ENCODE data around the gene TMEM138. TPM values are rescaled to one million over a fixed set of nuclear protein-coding genes. Genes with fewer than 3 reads are reported as not detected.

Gene TMEM138
- total RNA-seq, result 51.3 and 54.5 TPM in 2 replicates

DNA sequence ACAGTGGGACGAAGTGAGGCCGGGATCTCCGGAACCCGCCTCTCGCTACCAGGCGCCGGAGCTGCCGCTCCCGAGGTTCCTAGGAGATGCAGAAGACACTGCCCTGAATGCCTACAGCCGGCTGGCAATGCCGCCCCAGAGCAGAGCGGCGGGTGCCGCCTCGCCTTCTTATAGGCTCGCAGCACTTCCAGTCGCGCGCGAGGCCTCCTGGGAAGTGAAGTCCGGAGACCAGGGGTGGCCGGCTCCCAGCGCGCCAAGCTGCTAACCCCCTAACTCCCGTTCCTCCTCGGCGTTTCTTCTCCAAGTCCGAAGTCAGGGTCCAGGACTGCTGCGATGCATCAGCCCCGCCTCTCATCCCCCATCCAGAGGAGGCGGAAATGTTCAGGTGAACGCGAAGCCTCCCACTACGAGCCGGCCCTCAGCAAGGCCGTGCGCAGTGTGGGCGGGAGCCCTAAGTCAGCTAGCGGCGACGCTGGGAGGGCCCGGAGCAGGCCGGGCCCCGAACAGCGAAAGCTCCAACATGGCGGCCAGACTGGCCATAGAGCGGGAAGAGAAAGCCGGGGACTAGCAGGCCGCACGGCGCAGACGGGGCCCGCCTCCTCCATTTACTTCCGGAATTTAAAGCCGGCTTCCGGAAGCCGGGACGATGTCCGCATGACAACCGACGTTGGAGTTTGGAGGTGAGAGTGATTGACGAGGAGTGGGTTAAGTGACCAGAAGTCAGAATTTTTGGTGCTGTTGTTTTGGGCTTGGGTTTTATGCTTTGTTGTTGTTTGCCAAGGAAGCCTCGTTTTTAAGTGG lies at the start of gene TMEM138, which contains the start of gene CYB561A3:
TSS of gene TMEM138 (plus strand) at position 634 of the 801 bp plus-strand sequence. CDS start 2,017 bp downstream, outside the sequence.
TSS of gene CYB561A3 (minus strand) at position 142 of the 801 bp plus-strand sequence. CDS start 5,169 bp downstream, outside the sequence.
- intact Hi-C loops (cut with micrococcal nuclease), result loop anchor here (1.0 kb wide), 4 partner anchors 23 to 68 kb away; partner anchors contain the start of genes SDHAF2 and TMEM216

DNA sequence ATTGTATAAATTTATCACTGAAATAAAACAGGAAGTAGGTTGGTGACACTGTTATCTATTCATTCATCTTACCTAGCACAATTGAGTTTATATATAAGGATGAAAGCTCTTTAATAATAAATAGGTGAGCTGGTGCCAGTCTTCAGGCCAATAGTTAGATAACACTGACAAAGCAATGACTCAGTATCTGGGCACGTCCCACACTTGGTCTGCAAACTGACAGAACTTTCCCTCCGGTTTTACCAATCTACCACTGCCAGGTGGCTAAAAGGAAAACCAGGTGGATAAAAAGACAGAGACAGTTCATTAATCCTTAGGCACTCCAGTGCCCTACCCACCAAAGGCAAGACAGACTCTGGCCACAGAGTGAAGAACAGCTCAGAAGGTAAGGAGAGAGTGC lies 46.9 kb upstream of the TMEM138 start:
- intact Hi-C loops (cut with micrococcal nuclease), result no loop called here

DNA sequence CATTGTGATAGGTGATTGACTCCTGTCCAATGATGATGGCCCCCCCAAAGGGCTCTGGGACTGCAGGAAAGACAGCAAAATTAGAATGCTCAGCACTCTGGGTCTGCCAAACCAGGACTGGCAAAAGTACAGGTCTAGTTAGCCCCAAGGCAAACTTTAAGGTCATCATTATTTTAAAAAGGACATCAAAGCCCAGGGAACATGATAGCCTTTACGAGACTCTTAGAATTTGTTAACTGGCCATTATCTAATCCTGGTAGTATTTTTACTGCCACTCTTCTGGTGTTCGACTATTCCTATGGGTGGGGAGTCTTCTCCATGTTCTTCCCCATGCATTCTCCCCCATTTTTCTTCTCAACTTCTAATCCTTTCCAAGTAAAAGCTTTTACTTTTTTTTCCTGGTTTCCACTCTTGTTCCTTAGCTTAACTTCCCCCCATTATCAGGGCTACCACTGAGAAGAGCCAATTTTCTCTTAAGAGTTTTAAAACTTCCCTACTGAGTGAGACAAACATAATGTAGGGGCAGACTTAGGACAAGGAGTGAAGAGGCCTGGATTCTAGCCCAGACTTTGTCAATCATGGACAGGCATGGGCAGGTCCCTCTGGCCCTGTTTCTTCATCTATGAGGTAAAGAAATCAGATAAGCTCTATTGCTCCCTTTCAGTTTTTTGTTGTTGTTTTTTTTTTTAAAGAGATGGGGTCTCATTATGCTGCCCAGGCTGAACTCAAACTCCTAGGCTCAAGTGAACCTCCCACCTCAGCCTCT lies 36.3 kb upstream of the TMEM138 start:
- intact Hi-C loops (cut with micrococcal nuclease), result no loop called here

DNA sequence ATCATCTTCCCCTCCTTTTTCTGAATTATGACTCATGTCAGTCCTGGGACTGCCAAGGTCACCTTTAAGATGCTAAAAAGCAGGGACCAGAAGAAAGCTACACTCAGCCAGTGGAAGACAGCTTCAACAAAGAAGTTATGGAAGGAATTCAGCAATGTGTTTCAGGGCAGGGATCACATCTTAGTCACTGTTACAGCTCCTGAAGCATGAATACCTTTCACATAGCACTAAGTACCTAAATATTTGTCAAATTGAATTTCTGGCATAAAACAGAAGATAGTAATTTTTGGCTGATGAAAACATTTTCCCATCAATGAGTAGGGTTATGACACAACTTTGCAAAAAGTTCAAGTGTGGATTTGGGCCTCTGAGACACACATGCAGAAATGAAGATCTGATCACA lies 34.5 kb upstream of the TMEM138 start:
- intact Hi-C loops (cut with micrococcal nuclease), result no loop called here

- intact Hi-C loops (cut with micrococcal nuclease), result no loop called here
Observed at GRCh38 chr11:61328351-61328750, 33.8 kb upstream of the TMEM138 start.

- intact Hi-C loops (cut with micrococcal nuclease), result no loop called here
Observed at GRCh38 chr11:61329871-61330270, 32.3 kb upstream of the TMEM138 start.

GRCh38 chr11:61331651-61332050 lies 30.5 kb upstream of the TMEM138 start:
- intact Hi-C loops (cut with micrococcal nuclease), result loop anchor here (2.0 kb wide), 2 partner anchors 417 to 425 kb away; partner anchors contain the start of genes PRPF19 and TMEM109

DNA sequence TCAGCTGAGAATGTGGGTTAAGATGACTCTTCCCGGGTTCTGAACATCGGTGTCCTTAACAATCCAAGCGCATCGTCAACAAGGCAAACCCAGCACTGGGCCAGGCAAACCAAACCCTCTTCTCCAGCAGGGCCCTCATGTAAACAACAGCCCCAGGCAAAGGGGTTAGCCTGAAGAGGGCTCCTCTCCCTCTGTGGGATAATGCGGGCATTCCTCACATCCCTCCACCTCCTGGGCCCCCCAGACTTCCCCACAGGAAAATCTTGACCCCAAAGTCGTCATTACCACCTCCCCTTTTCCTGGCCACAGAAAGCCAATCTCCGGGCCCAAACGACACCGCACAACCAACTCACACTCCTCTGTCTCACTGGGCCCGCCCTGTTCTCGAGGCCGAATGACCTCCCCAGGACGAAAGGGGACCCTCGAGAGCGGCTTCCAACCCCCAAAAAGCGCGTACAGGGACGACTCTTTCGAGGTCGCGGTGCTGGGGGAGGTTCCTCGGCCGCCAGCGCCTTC lies 29.8 kb upstream of the TMEM138 start:
- intact Hi-C loops (cut with micrococcal nuclease), result loop anchor here (2.0 kb wide), 2 partner anchors 418 to 426 kb away; partner anchors contain the start of genes PRPF19 and TMEM109

GRCh38 chr11:61332797-61333549 lies 29.2 kb upstream of the TMEM138 start, which contains the start of the genes DDB1 and TKFC:
TSS of gene DDB1 (minus strand) at chr11:61333105. CDS start at chr11:61332968, 137 bp downstream.
TSS of gene TKFC (plus strand) at chr11:61333228. CDS start at chr11:61334729, 1,501 bp downstream.
- intact Hi-C loops (cut with micrococcal nuclease), result loop anchor here (1.0 to 2.0 kb wide), 4 partner anchors 96 to 426 kb away; partner anchors contain the start of genes CPSF7, PRPF19, TMEM109 and VPS37C

DNA sequence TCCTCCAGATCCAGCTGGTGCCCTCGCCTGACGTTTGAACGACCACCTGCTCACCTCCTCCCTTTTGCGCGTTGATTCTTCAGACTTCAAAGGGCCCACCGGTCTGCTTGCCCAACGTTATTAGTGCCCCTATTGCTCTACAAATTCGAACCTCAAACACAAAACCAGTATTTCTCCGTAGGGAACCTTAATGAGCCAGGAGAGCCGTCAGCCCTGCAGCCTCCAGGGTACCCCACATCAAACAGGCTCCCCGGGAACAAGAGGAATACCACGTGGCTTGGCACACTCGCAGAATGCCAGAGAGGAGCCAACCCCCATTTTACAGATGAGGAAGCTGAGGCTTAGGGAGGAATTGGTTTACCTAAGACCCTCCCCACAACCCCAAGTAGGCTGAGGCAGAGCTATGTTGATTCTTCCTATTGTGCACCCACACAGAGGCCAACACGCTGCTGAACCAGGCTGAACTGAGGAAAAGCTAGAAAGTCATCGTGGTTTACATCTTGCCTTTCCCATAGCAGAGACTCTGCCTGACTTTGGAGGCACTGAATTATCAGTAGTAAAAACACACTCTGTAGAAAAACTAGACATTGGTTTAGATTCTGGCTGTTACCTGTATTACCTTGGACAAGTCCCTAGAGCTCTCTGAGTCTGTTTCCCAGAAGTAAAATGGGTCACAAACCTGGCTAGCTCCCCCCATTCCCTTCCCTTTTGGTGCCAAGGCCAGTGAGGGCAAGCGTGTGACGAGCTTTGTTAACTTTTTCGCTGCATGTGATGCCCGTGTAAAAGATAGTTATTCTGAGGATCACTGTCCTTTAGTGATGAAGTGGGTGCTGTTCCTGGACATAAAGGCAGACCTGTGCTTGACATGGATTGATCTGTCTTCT lies 28.4 kb upstream of the TMEM138 start:
- intact Hi-C loops (cut with micrococcal nuclease), result loop anchor here (1.0 to 2.0 kb wide), 4 partner anchors 96 to 427 kb away; partner anchors contain the start of genes CPSF7, PRPF19, TMEM109 and VPS37C

GRCh38 chr11:61334434-61335354 lies 27.5 kb upstream of the TMEM138 start:
- intact Hi-C loops (cut with micrococcal nuclease), result no loop called here

DNA sequence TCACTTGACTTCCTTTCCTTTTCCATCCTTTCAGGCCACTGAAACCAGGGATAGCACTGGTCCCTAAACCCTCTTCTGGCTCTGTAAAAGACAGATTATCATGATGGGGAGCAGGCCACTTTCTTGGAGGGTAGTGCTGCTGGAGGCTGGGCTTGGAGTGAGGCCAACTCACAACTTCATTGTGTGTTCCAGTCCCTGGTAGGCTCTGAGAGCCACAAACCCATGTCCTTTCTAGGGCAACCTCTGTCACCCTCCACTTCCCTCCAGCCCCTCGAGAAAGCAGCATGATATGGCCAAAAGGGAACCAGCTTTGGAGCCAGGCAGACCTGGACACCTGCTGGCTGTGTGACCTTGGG lies 26.8 kb upstream of the TMEM138 start:
- intact Hi-C loops (cut with micrococcal nuclease), result no loop called here

GRCh38 chr11:61336171-61336935 lies 25.8 kb upstream of the TMEM138 start:
- intact Hi-C loops (cut with micrococcal nuclease), result loop anchor here (1.0 to 2.0 kb wide), 3 partner anchors 26 to 56 kb away; partner anchors contain the start of genes TMEM138 and TMEM216

DNA sequence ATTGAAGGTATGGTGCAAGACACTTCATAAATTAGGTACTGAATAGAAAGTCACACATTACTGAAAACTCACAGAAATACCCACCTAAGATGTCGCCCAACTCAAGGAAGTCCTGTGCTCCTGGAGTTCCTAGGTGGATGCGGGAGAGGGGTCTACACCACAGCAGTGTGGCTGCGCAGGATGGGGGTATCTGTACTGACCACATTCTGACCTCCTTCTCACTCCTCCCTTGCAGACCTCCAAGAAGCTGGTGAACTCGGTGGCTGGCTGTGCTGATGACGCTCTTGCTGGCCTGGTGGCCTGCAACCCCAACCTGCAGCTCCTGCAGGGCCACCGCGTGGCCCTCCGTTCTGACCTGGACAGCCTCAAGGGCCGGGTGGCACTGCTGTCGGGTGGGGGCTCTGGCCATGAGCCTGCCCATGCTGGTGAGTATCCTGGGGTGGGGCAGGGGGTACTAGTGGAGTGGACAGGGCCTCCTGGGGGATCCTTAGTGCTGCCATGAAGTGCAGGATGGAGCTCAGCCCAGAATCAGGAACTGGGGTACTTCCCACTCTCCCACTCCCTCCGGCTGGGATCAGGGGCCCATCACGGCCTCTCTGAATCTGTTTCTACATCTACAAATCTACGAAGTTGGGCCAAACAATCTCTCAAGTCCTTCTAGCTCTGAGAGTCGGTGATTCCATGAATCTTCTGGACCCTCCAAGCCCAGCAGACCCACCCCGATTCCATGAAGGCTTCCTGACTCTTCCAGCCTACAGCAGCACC lies 24.3 kb upstream of the TMEM138 start:
- intact Hi-C loops (cut with micrococcal nuclease), result loop anchor here (2.0 kb wide), 1 partner anchor 55 kb away; the partner anchor contains the start of gene TMEM216

- intact Hi-C loops (cut with micrococcal nuclease), result no loop called here
Observed at GRCh38 chr11:61338783-61339489, 23.2 kb upstream of the TMEM138 start.

GRCh38 chr11:61339490-61339878 lies 22.7 kb upstream of the TMEM138 start:
- intact Hi-C loops (cut with micrococcal nuclease), result no loop called here

All from T-helper 2 cell treated with Interferon-gamma antibody and Interleukin-4, amounts not matched to agents 100 ng/mL and 5 ng/mL, for 36 hours (primary cell).